ENCODE measurements around the gene HNRNPA2B1. TPM values are rescaled to one million over a fixed set of nuclear protein-coding genes. Genes with fewer than 3 reads are reported as not detected.

HNRNPA2B1 gene
- polyA plus RNA-seq, 3 donors: 207 to 539 (median 519) TPM

Other genes with a start within 250 kb of the HNRNPA2B1 start
- 1 to 10 TPM; 1.3 to 1.9 (median 1.8) TPM for gene NFE2L3, start 48.5 kb downstream of the HNRNPA2B1 start, polyA plus RNA-seq
- gene CBX3, start 999 bp upstream of the HNRNPA2B1 start, polyA plus RNA-seq: 100 to 1,000 TPM in 1 of 3 donors, 10 to 100 TPM in 2; 37.3 to 132 (median 89.6) TPM
- gene SNX10, start 91.1 kb upstream of the HNRNPA2B1 start, polyA plus RNA-seq: 10 to 100 TPM in 2 of 3 donors, 1 to 10 TPM in 1; 4.6 to 18.2 (median 16.1) TPM

All from adipose tissue (tissue), 3 donors.